Adrenal gland (tissue), 12 donors: ENCODE data around the gene ZNF335. TPM values are rescaled to one million over a fixed set of nuclear protein-coding genes. Genes with fewer than 3 reads are reported as not detected.
A peak's percentile ranks its signal among the peaks of the same experiment; 100 is the strongest.
"Not testable (repeated sequence)": the region's sequence is repeated elsewhere in the genome, so short reads cannot be mapped to it uniquely, and the experiment has no call there.

Experiments used
- DNase-seq, 7 donors: peaks; one replicate each; pipeline ENCODE4 v3.0.0-alpha.2; 2019 to 2020
- H3K27ac ChIP-seq, 5 donors: fragments of 200-600 bp; sonication (generic) in 4 of 5; 1 replicate in 3 of 5; 2 replicates in 2 of 5; pipeline versions ENCODE4 v1.5.1 to v1.8.0; 2016 to 2020; ENCODE audit warnings: mild to moderate bottlenecking in 1 of 5
- H3K27me3 ChIP-seq: fragments of 200-600 bp; 2 replicates; pipeline ENCODE4 v1.8.0; 2021
- H3K36me3 ChIP-seq, 2 donors: fragments of 200-600 bp; replicated peaks in 1 of 2; 1 replicate in 1 of 2; 2 replicates in 1 of 2; pipeline versions ENCODE4 v1.5.1 to v1.8.0; 2018 to 2022
- H3K4me1 ChIP-seq, 2 donors: fragments of 200-600 bp; replicated peaks in 1 of 2; 1 replicate in 1 of 2; 2 replicates in 1 of 2; pipeline versions ENCODE4 v1.5.1 to v1.8.0; 2018 to 2021
- H3K4me3 ChIP-seq, 4 donors: fragments of 200-600 bp; sonication (generic) in 3 of 4; one replicate each; pipeline ENCODE4 v1.5.1; 2016 to 2018
- H3K9me3 ChIP-seq, 3 donors: fragments of 200-600 bp; sonication (generic) in 1 of 3; replicated peaks in 1 of 3; 1 replicate in 2 of 3; 2 replicates in 1 of 3; pipeline versions ENCODE4 v1.5.1 to v1.8.0; 2016 to 2021
- CTCF ChIP-seq, 6 experiments: fragments of 450-650 bp in 4 of 6; fragments of 200-600 bp in 2 of 6; sonication (generic) in 1 of 6; IDR thresholded peaks; 1 replicate in 5 of 6; 2 replicates in 1 of 6; pipeline versions ENCODE4 v1.5.1 to v1.8.0; 2016 to 2021; ENCODE audit warnings: antibody characterized with exemption in 6 of 6, mild to moderate bottlenecking in 2 of 6, moderate library complexity in 1 of 6
- POLR2A ChIP-seq, 2 donors: fragments of 450-650 bp; IDR thresholded peaks; one replicate each; pipeline ENCODE4 v1.6.1; 2017; ENCODE audit warnings: antibody characterized with exemption in 2 of 2, mild to moderate bottlenecking in 2 of 2, moderate library complexity in 1 of 2
- WGBS, 4 donors: extraction: QIAGEN DNeasy Blood & Tissue Kit in 2 of 4; methylation state at CpG; one replicate each; pipeline versions ENCODE4 v1.1.5 to v1.1.7; 2013 to 2017; 5-methylcytosine and 5-hydroxymethylcytosine counted together
- intact Hi-C, 2 donors: fragments of 100-400 bp; cut with DNase I; formaldehyde crosslinking; loops; one replicate each; pipeline versions ENCODE4 v1.14.1 to v1.15.0; 2022 to 2023
- polyA plus RNA-seq, 3 donors: library from polyadenylated mRNA; stranded (reverse); fragments of 200-250 nt in 2 of 3; fragments of 350-450 nt in 1 of 3; fragmentation: Illumina TruSeq in 1 of 3; extraction: RNeasy Lipid Tissue Mini Kit (QIAGEN cat#74804) in 1 of 3; gene quantifications; one replicate each; pipeline ENCODE4 v1.2.3, GENCODE V29; 2013 to 2014
- total RNA-seq, 9 donors: library from RNA; depleted of rRNA in 4 of 9; stranded (reverse); fragments of >200 nt in 4 of 9; fragments of 120-200 nt in 1 of 9; fragmentation: NEBNext Ultra II Directional in 1 of 9; extraction: Animal tissue kit (Norgen Biotek cat#: 25700) in 1 of 9; gene quantifications; one replicate each; pipeline versions ENCODE4 v1.1.0 to v1.2.4, GENCODE V29; 2013 to 2023
- donor health status: healthy with polysubstance abuse.
- donor health status: Bipolar disorder and iron deficiency.
- donor health status: DM: yes; HTN: yes; CAD: no.
- donor health status: DM: no; HTN: no; CAD: no.
- donor health status: DM: no; HTN: no; CAD: no.
- donor health status: DM: yes; HTN: yes; CAD: no.

Gene ZNF335
- total and polyA plus RNA-seq, 12 donors = 5.4 to 45.1 (median 17.7) TPM

GRCh38 chr20:45999557-46000261, 27.7 kb upstream of the ZNF335 start:
- H3K27me3 ChIP-seq = peaks cover 22% of the 10 kb centered on the region
- H3K9me3 ChIP-seq = no peaks in the 10 kb centered on the region
- H3K4me1 ChIP-seq = peaks cover 0 to 4% of the 10 kb centered on the region in 2 donors
- DNase-seq = no peak
- no peaks in the 10 kb centered on the region for H3K36me3 ChIP-seq
- intact Hi-C loops = no loop called here
- TF ChIP-seq CTCF (IDR thresholded peaks at IDR 0.05) (no peak), POLR2A (IDR thresholded peaks at IDR 0.05) (no peak)
- H3K27ac ChIP-seq = no peak overlapping the region
- 68 to 83% (median 81%) methylated on average over 4 of the region's 4 CpGs for WGBS, 4 donors
- H3K4me3 ChIP-seq = no peak overlapping the region

DNA sequence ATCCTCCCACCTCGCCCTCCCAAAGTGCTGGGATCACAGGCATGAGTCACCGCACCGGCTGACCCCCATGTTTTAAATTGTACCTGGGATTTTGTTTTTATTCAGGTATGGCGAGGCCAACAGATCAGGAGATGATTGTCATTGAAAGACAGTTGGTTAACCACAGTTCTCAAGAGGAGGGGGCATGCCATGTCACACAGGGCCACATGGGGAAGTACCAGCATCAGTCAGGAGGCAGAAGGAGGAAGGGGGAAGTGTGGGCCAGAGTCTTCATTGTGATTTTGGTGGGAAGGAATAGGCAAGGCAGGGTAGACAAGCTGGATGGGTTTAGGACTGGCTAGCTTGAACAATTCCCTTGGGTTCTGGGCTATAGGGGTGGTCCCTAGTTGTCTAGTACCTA, 26.8 kb upstream of the ZNF335 start:
- Histone ChIP-seq H3K27me3 (peaks cover 22% of the 10 kb centered on the region), H3K36me3 (no peaks in the 10 kb centered on the region), H3K27ac (peak overlapping the region in 1 of 5 donors; percentile 40), H3K9me3 (no peaks in the 10 kb centered on the region), H3K4me3 (no peak overlapping the region), H3K4me1 (peaks cover 0 to 4% of the 10 kb centered on the region in 2 donors)
- TF ChIP-seq POLR2A (IDR thresholded peaks at IDR 0.05) (no peak), CTCF (IDR thresholded peaks at IDR 0.05) (no peak)
- 50 to 68% (median 65%) methylated on average over 1 to 4 of the region's 4 CpGs for WGBS, 4 donors
- intact Hi-C loops = no loop called here
- peak in 1 of 7 donors; percentile 33 for DNase-seq

GRCh38 chr20:45998337-45998736, 26.3 kb upstream of the ZNF335 start:
- H3K27me3 ChIP-seq = peaks cover 22% of the 10 kb centered on the region
- H3K4me3 ChIP-seq = no peak overlapping the region
- no peak for TF ChIP-seq CTCF (IDR thresholded peaks at IDR 0.05)
- TF ChIP-seq POLR2A (IDR thresholded peaks at IDR 0.05) = no peak
- WGBS, 4 donors = 46 to 67% (median 54%) methylated on average over 2 of the region's 2 CpGs
- H3K9me3 ChIP-seq = no peaks in the 10 kb centered on the region
- peak overlapping the region in 1 of 5 donors; percentile 40 for H3K27ac ChIP-seq
- intact Hi-C loops = no loop called here
- peak in 2 of 7 donors; percentile 48 to 49 for DNase-seq
- no peaks in the 10 kb centered on the region for H3K36me3 ChIP-seq
- peaks cover 0 to 4% of the 10 kb centered on the region in 2 donors for H3K4me1 ChIP-seq

GRCh38 chr20:45997187-45997586, 25.2 kb upstream of the ZNF335 start:
- intact Hi-C loops = no loop called here
- WGBS, 4 donors = 22 to 31% (median 29%) methylated on average over 3 of the region's 3 CpGs
- Histone ChIP-seq H3K4me1 (peaks cover 0 to 4% of the 10 kb centered on the region in 2 donors), H3K27me3 (peaks cover 19% of the 10 kb centered on the region), H3K4me3 (no peak overlapping the region), H3K36me3 (no peaks in the 10 kb centered on the region), H3K27ac (no peak overlapping the region), H3K9me3 (no peaks in the 10 kb centered on the region)
- no peak for DNase-seq
- TF ChIP-seq CTCF (IDR thresholded peaks at IDR 0.05) (no peak), POLR2A (IDR thresholded peaks at IDR 0.05) (no peak)

GRCh38 chr20:45995495-45996097, 23.6 kb upstream of the ZNF335 start:
- WGBS, 4 donors = 70 to 80% (median 72%) methylated on average over 6 of the region's 6 CpGs
- H3K27ac ChIP-seq, H3K9me3 ChIP-seq, DNase-seq, H3K4me3 ChIP-seq, intact Hi-C loops, H3K4me1 ChIP-seq, H3K36me3 ChIP-seq: not testable (repeated sequence)
- H3K27me3 ChIP-seq = peaks cover 19% of the 10 kb centered on the region
